C4-2B (cell line): Measurements from ENCODE around the gene MOB2.

Experiments used
- H3K27ac ChIP-seq: fragments of 450-650 bp; 2 replicates; pipeline ENCODE4 v1.5.1; 2017
- ZFX ChIP-seq: fragments of 450-650 bp; IDR thresholded peaks from 2 replicates; pipeline ENCODE4 v1.6.1; 2017
- TF ChIP-seq, protein P1 (sequence below): fragments of 450-650 bp; conservative IDR thresholded peaks from 2 replicates; pipeline ENCODE4 v1.5.1; 2017; ENCODE audit warnings: mild to moderate bottlenecking

The MOB2 gene

DNA sequence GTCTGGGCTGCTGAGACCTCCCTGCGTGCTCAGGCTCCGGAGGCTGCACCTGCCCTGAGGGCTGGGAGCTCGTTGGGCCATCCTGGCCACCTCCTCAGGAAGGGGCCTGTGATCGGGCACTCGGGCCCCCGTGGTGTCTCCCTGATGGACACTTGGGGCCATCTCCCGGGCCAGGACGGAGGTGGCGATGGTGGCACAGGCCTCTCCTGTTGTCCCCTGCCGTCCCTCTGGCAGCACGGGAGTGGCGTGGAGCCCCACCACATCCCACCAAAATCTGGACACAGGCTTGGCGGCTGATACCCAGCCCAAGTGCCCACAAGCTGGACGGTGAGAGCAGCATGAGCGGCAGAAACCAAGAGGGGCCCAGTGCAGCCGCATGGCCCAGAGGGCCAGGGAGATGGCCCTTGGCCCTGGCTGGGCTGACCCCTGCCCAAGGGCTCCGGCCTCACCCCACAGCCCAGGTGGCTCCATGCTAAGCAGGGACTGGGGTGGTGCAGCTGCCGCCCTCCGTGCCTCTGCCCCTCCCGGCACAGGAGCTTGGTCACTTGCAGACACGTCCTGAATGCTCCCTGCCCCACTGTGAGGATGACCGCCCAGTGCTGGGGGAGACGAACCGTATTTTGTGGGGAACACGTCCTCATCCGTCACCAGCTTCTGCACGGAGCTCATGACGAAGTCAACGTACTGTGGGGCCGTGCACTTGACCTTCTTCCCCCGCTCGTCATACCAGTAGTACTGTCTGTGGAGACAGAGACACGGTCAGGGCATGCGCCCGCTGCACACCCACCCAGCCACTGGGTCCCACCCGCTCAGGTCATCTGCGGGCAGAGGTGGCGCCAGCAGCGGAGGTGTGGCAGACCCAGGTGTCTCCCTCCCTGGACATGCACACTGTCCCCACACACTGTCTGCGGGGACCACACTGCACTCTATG lies 15.6 kb downstream of the MOB2 start:
- H3K27ac ChIP-seq: no peak overlapping the region
- no peak for TF ChIP-seq ZFX
- TF ChIP-seq, protein P1, sequence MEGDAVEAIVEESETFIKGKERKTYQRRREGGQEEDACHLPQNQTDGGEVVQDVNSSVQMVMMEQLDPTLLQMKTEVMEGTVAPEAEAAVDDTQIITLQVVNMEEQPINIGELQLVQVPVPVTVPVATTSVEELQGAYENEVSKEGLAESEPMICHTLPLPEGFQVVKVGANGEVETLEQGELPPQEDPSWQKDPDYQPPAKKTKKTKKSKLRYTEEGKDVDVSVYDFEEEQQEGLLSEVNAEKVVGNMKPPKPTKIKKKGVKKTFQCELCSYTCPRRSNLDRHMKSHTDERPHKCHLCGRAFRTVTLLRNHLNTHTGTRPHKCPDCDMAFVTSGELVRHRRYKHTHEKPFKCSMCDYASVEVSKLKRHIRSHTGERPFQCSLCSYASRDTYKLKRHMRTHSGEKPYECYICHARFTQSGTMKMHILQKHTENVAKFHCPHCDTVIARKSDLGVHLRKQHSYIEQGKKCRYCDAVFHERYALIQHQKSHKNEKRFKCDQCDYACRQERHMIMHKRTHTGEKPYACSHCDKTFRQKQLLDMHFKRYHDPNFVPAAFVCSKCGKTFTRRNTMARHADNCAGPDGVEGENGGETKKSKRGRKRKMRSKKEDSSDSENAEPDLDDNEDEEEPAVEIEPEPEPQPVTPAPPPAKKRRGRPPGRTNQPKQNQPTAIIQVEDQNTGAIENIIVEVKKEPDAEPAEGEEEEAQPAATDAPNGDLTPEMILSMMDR: no peak

- TF ChIP-seq, protein P1: no peak
- no peak for TF ChIP-seq ZFX
- no peak overlapping the region for H3K27ac ChIP-seq
Measured at GRCh38 chr11:1469911-1470680, 16.5 kb downstream of the MOB2 start.

- TF ChIP-seq, protein P1: no peak
- no peak for TF ChIP-seq ZFX
- H3K27ac ChIP-seq: no peak overlapping the region
Measured at GRCh38 chr11:1469287-1469910, 17.2 kb downstream of the MOB2 start.

- TF ChIP-seq ZFX: no peak
- TF ChIP-seq, protein P1: no peak
- no peak overlapping the region for H3K27ac ChIP-seq
Measured at GRCh38 chr11:1468473-1469066, 18.0 kb downstream of the MOB2 start.

GRCh38 chr11:1468002-1468401 lies 18.6 kb downstream of the MOB2 start:
- H3K27ac ChIP-seq: no peak overlapping the region
- no peak for TF ChIP-seq ZFX
- TF ChIP-seq, protein P1: no peak

- no peak for TF ChIP-seq ZFX
- TF ChIP-seq, protein P1: no peak
- H3K27ac ChIP-seq: no peak overlapping the region
Measured at GRCh38 chr11:1467270-1467669, 19.3 kb downstream of the MOB2 start.
